Measurements from ENCODE around the gene CNTN4. TPM values are rescaled to one million over a fixed set of nuclear protein-coding genes. Genes with fewer than 3 reads are reported as not detected.

Gene CNTN4
- total RNA-seq, result 2.6 and 4.0 TPM in 2 replicates

GRCh38 chr3:2098398-2099027, at the start of gene CNTN4:
Gene CNTN4, plus strand, starts transcription at chr3:2098866.

Small RNA genes lying within 50 kb of the gene (small RNA-seq; reads per million reads assigned to genes)
- gene RF00416 (ENCODE audit: low replicate concordance) (not detected), gene RN7SKP144 (ENCODE audit: low replicate concordance) (not detected)

Measured in placental pericyte (primary cell).